ENCODE data around the gene CDIPT. TPM values are rescaled to one million over a fixed set of nuclear protein-coding genes. Genes with fewer than 3 reads are reported as not detected.
"Not testable (repeated sequence)": the region's sequence is repeated elsewhere in the genome, so short reads cannot be mapped to it uniquely, and the experiment has no call there.

Gene CDIPT
- total RNA-seq, 4 donors from 2014 or later: 68.7 to 112 (median 96.7) TPM

DNA sequence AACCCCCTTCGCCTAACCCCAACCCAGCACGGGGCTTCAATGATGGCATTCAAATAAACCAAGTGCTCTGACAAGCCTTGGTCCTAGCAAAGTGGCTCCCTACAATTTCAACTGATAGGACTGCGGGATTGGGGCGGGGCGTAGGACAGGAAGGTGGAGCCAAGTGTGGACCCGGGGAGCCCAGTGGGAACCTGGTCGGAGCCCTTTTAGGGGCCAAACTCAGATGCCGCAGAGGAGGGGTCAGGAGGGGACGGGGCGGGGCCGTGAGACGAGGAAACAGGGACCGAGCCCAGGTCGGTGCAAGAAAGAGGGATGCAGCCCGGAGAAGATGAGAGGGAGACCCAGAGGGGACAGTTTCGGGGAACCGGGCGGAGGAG, 13.2 kb upstream of the CDIPT start:
- no peak overlapping the region for H3K27ac ChIP-seq
- H3K9me3 ChIP-seq: no peaks in the 10 kb centered on the region
- WGBS: 22% methylated on average over 18 of the region's 18 CpGs
- no peaks in the 10 kb centered on the region for H3K36me3 ChIP-seq
- DNase-seq (ENCODE audit: low spot score in 2 of 2): no peak
- peaks cover 13% of the 10 kb centered on the region for H3K4me1 ChIP-seq
- peak overlapping the region; percentile 28 for H3K4me3 ChIP-seq
- no peak for TF ChIP-seq CTCF (IDR thresholded peaks at IDR 0.05)
- no peak for TF ChIP-seq POLR2A (IDR thresholded peaks at IDR 0.05)
- no peak for TF ChIP-seq EP300 (IDR thresholded peaks at IDR 0.05)
- TF ChIP-seq POLR2AphosphoS5 (IDR thresholded peaks at IDR 0.05): no peak
- H3K27me3 ChIP-seq: peaks cover 37% of the 10 kb centered on the region

GRCh38 chr16:29875206-29875605, 12.2 kb upstream of the CDIPT start:
- Histone ChIP-seq H3K9me3 (no peaks in the 10 kb centered on the region), H3K4me1 (peaks cover 13% of the 10 kb centered on the region), H3K36me3 (no peaks in the 10 kb centered on the region), H3K27me3 (peaks cover 37% of the 10 kb centered on the region), H3K27ac (no peak overlapping the region), H3K4me3 (no peak overlapping the region)
- TF ChIP-seq POLR2AphosphoS5 (IDR thresholded peaks at IDR 0.05) (no peak), CTCF (IDR thresholded peaks at IDR 0.05) (no peak), POLR2A (IDR thresholded peaks at IDR 0.05) (no peak), EP300 (IDR thresholded peaks at IDR 0.05) (no peak)
- no peak for DNase-seq (ENCODE audit: low spot score in 2 of 2)
- WGBS: 100% methylated on average over 1 of the region's 6 CpGs

- 91% methylated on average over 16 of the region's 26 CpGs for WGBS
- H3K27me3 ChIP-seq: peaks cover 30% of the 10 kb centered on the region
- no peak for DNase-seq (ENCODE audit: low spot score in 2 of 2)
- no peak for TF ChIP-seq CTCF (IDR thresholded peaks at IDR 0.05)
- no peak for TF ChIP-seq POLR2AphosphoS5 (IDR thresholded peaks at IDR 0.05)
- TF ChIP-seq POLR2A (IDR thresholded peaks at IDR 0.05): no peak
- TF ChIP-seq EP300 (IDR thresholded peaks at IDR 0.05): no peak
- no peak overlapping the region for H3K27ac ChIP-seq
- no peak overlapping the region for H3K4me3 ChIP-seq
- H3K36me3 ChIP-seq: no peaks in the 10 kb centered on the region
- H3K4me1 ChIP-seq: peaks cover 13% of the 10 kb centered on the region
- no peaks in the 10 kb centered on the region for H3K9me3 ChIP-seq
These were observed 10.3 kb upstream of the CDIPT start for GRCh38 chr16:29873319-29873718.

- 95% methylated on average over 10 of the region's 16 CpGs for WGBS
These were observed 9.0 kb upstream of the CDIPT start for GRCh38 chr16:29871822-29872546.

GRCh38 chr16:29869067-29869466, 6.0 kb upstream of the CDIPT start:
- not testable (repeated sequence) for H3K9me3 ChIP-seq; H3K27me3 ChIP-seq; H3K4me3 ChIP-seq; DNase-seq (ENCODE audit: low spot score in 2 of 2); H3K36me3 ChIP-seq; H3K27ac ChIP-seq; H3K4me1 ChIP-seq
- 79% methylated on average over 8 of the region's 8 CpGs for WGBS

More at GRCh38 chr16:29871822-29872546, 9.0 kb upstream of the CDIPT start:
- Histone ChIP-seq H3K27ac (no peak overlapping the region), H3K4me3 (no peak overlapping the region), H3K4me1 (peaks cover 7% of the 10 kb centered on the region), H3K27me3 (peaks cover 17% of the 10 kb centered on the region), H3K9me3 (no peaks in the 10 kb centered on the region), H3K36me3 (no peaks in the 10 kb centered on the region)
- TF ChIP-seq EP300 (IDR thresholded peaks at IDR 0.05) (no peak), POLR2A (IDR thresholded peaks at IDR 0.05) (no peak), CTCF (IDR thresholded peaks at IDR 0.05) (no peak), POLR2AphosphoS5 (IDR thresholded peaks at IDR 0.05) (no peak)
- DNase-seq (ENCODE audit: low spot score in 2 of 2): no peak
